Measurements from ENCODE around the gene TRIM67.

The TRIM67 gene

GRCh38 chr1:231236208-231236591 lies 74.3 kb downstream of the TRIM67 start:
- no peak overlapping the region for H3K4me3 ChIP-seq (ENCODE audit: low read depth, low read length)
- DNase-seq (ENCODE audit: low read depth), result no peak
- TF ChIP-seq CTCF (IDR thresholded peaks at IDR 0.05; ENCODE audit: low read depth, low read length, missing control alignments), result no peak

- TF ChIP-seq CTCF (IDR thresholded peaks at IDR 0.05; ENCODE audit: low read depth, low read length, missing control alignments), result no peak
- H3K4me3 ChIP-seq (ENCODE audit: low read depth, low read length), result no peak overlapping the region
- no peak for DNase-seq (ENCODE audit: low read depth)
Observed at GRCh38 chr1:231236938-231237337, 75.1 kb downstream of the TRIM67 start.

GRCh38 chr1:231238298-231238697 lies 76.4 kb downstream of the TRIM67 start:
- no peak overlapping the region for H3K4me3 ChIP-seq (ENCODE audit: low read depth, low read length)
- no peak for DNase-seq (ENCODE audit: low read depth)
- TF ChIP-seq CTCF (IDR thresholded peaks at IDR 0.05; ENCODE audit: low read depth, low read length, missing control alignments), result no peak

- DNase-seq (ENCODE audit: low read depth), result no peak
- peak overlapping the region; percentile 83 for H3K4me3 ChIP-seq (ENCODE audit: low read depth, low read length)
- TF ChIP-seq CTCF (IDR thresholded peaks at IDR 0.05; ENCODE audit: low read depth, low read length, missing control alignments), result no peak
Observed at GRCh38 chr1:231240531-231240882, 78.6 kb downstream of the TRIM67 start.

GRCh38 chr1:231240883-231241735 lies 79.3 kb downstream of the TRIM67 start, which contains the start of gene GNPAT:
Gene GNPAT, plus strand, starts transcription at chr1:231241212. Its CDS starts 167 bp downstream, at chr1:231241379.
- TF ChIP-seq CTCF (IDR thresholded peaks at IDR 0.05; ENCODE audit: low read depth, low read length, missing control alignments), result no peak
- peak within 1 kb of the TSS; percentile 83 for H3K4me3 ChIP-seq (ENCODE audit: low read depth, low read length)
- DNase-seq (ENCODE audit: low read depth), result peak; percentile 40

GRCh38 chr1:231241750-231242149 lies 79.9 kb downstream of the TRIM67 start:
- no peak for DNase-seq (ENCODE audit: low read depth)
- no peak for TF ChIP-seq CTCF (IDR thresholded peaks at IDR 0.05; ENCODE audit: low read depth, low read length, missing control alignments)
- peak overlapping the region; percentile 83 for H3K4me3 ChIP-seq (ENCODE audit: low read depth, low read length)
